DMS153 (cell line): ENCODE data around the gene HOXD4.

Source experiments
- DNase-seq: peaks from one replicate; lab custom pipeline; 2025; lab: John Stamatoyannopoulos, UW

HOXD4 gene

GRCh38 chr2:176188774-176189680 lies 37.7 kb downstream of the HOXD4 start:
- no peak for DNase-seq

GRCh38 chr2:176189681-176190641 lies 38.6 kb downstream of the HOXD4 start:
- DNase-seq: no peak

GRCh38 chr2:176192351-176192750 lies 41.0 kb downstream of the HOXD4 start:
- DNase-seq: no peak

GRCh38 chr2:176193048-176193447 lies 41.7 kb downstream of the HOXD4 start:
- DNase-seq: no peak

GRCh38 chr2:176199902-176200301 lies 48.6 kb downstream of the HOXD4 start:
- DNase-seq: no peak

GRCh38 chr2:176200971-176201370 lies 49.6 kb downstream of the HOXD4 start:
- DNase-seq: no peak

GRCh38 chr2:176202491-176202890 lies 51.1 kb downstream of the HOXD4 start:
- DNase-seq: no peak
